ENCODE results near the gene LRCH2.
"Not testable (repeated sequence)": the region's sequence is repeated elsewhere in the genome, so short reads cannot be mapped to it uniquely, and the experiment has no call there.

The LRCH2 gene

GRCh38 chrX:115233497-115234455, at the start of gene LRCH2:
Gene LRCH2 (minus strand): TSS chrX:115234096. CDS start chrX:115234041, 55 bp downstream.
- no peak for DNase-seq (ENCODE audit: low read depth in 1 of 2, low spot score in 1 of 2)

GRCh38 chrX:115269051-115269683, 35.3 kb upstream of the LRCH2 start:
- DNase-seq (ENCODE audit: low read depth in 1 of 2, low spot score in 1 of 2): no peak

GRCh38 chrX:115268421-115268820, 34.5 kb upstream of the LRCH2 start:
- no peak for DNase-seq (ENCODE audit: low read depth in 1 of 2, low spot score in 1 of 2)

GRCh38 chrX:115266300-115266699, 32.4 kb upstream of the LRCH2 start:
- no peak for DNase-seq (ENCODE audit: low read depth in 1 of 2, low spot score in 1 of 2)

GRCh38 chrX:115264009-115264408, 30.1 kb upstream of the LRCH2 start:
- no peak for DNase-seq (ENCODE audit: low read depth in 1 of 2, low spot score in 1 of 2)

GRCh38 chrX:115261148-115261547, 27.3 kb upstream of the LRCH2 start:
- DNase-seq (ENCODE audit: low read depth in 1 of 2, low spot score in 1 of 2): no peak

- DNase-seq (ENCODE audit: low read depth in 1 of 2, low spot score in 1 of 2): no peak
Measured at GRCh38 chrX:115260330-115260729, 26.4 kb upstream of the LRCH2 start.

GRCh38 chrX:115259238-115259875, 25.5 kb upstream of the LRCH2 start:
- DNase-seq (ENCODE audit: low read depth in 1 of 2, low spot score in 1 of 2): no peak

- DNase-seq (ENCODE audit: low read depth in 1 of 2, low spot score in 1 of 2): no peak
Measured at GRCh38 chrX:115257711-115258110, 23.8 kb upstream of the LRCH2 start.

- DNase-seq (ENCODE audit: low read depth in 1 of 2, low spot score in 1 of 2): no peak
Measured at GRCh38 chrX:115255003-115255402, 21.1 kb upstream of the LRCH2 start.

- no peak for DNase-seq (ENCODE audit: low read depth in 1 of 2, low spot score in 1 of 2)
Measured at GRCh38 chrX:115251458-115252233, 17.8 kb upstream of the LRCH2 start.

GRCh38 chrX:115237056-115237455, 3.2 kb upstream of the LRCH2 start:
- DNase-seq (ENCODE audit: low read depth in 1 of 2, low spot score in 1 of 2): no peak

GRCh38 chrX:115236560-115236959, 2.7 kb upstream of the LRCH2 start:
- no peak for DNase-seq (ENCODE audit: low read depth in 1 of 2, low spot score in 1 of 2)

- no peak for DNase-seq (ENCODE audit: low read depth in 1 of 2, low spot score in 1 of 2)
Measured at GRCh38 chrX:115234461-115234860, 565 bp upstream of the LRCH2 start.

- no peak for DNase-seq (ENCODE audit: low read depth in 1 of 2, low spot score in 1 of 2)
Measured at GRCh38 chrX:115232933-115233496, 881 bp downstream of the LRCH2 start.

- DNase-seq (ENCODE audit: low read depth in 1 of 2, low spot score in 1 of 2): no peak
Measured at GRCh38 chrX:115229337-115230003, 4.4 kb downstream of the LRCH2 start.

GRCh38 chrX:115226929-115227328, 7.0 kb downstream of the LRCH2 start:
- DNase-seq (ENCODE audit: low read depth in 1 of 2, low spot score in 1 of 2): no peak

GRCh38 chrX:115217346-115217745, 16.6 kb downstream of the LRCH2 start:
- DNase-seq (ENCODE audit: low read depth in 1 of 2, low spot score in 1 of 2): not testable (repeated sequence)

- DNase-seq (ENCODE audit: low read depth in 1 of 2, low spot score in 1 of 2): no peak
Measured at GRCh38 chrX:115214605-115215004, 19.3 kb downstream of the LRCH2 start.

GRCh38 chrX:115214151-115214550, 19.7 kb downstream of the LRCH2 start:
- no peak for DNase-seq (ENCODE audit: low read depth in 1 of 2, low spot score in 1 of 2)

Measured in stimulated activated CD4-positive, alpha-beta T cell treated with anti-CD3 and anti-CD28 coated beads, Interleukin-15, amount 100 ng/mL, for 1 hour (primary cell).